HEK293 (cell line): ENCODE data around the gene TBC1D17.

Experiments used
- BCL11A ChIP-seq: fragments of 450-650 bp; formaldehyde crosslinking; IDR thresholded peaks from 2 replicates; pipeline ENCODE4 v1.5.1; 2016; ENCODE audit warnings: low read depth, missing biosample characterization, missing genetic modification characterization
- KLF10 ChIP-seq: fragments of 450-650 bp; IDR thresholded peaks from 2 replicates; pipeline ENCODE4 v1.5.1; 2018; ENCODE audit warnings: missing biosample characterization, mild to moderate bottlenecking, missing genetic modification characterization
- KLF17 ChIP-seq: fragments of 450-650 bp; formaldehyde crosslinking; IDR thresholded peaks from 2 replicates; pipeline ENCODE4 v1.5.1; 2016; ENCODE audit warnings: missing biosample characterization, missing genetic modification characterization
- OSR2 ChIP-seq: fragments of 450-650 bp; formaldehyde crosslinking; IDR thresholded peaks from 2 replicates; pipeline ENCODE4 v1.5.1; 2016; ENCODE audit warnings: missing biosample characterization, missing genetic modification characterization
- TSHZ1 ChIP-seq: fragments of 450-650 bp; formaldehyde crosslinking; IDR thresholded peaks from 2 replicates; pipeline ENCODE4 v1.5.1; 2016; ENCODE audit warnings: missing biosample characterization, missing genetic modification characterization, borderline replicate concordance
- ZBTB11 ChIP-seq: fragments of 450-650 bp; formaldehyde crosslinking; conservative IDR thresholded peaks from 2 replicates; pipeline ENCODE4 v1.5.1; 2016; ENCODE audit warnings: low read depth, missing biosample characterization, missing genetic modification characterization
- ZBTB7A ChIP-seq: fragments of 450-650 bp; formaldehyde crosslinking; IDR thresholded peaks from 2 replicates; pipeline ENCODE4 v1.5.1; 2016; ENCODE audit warnings: low read depth, missing biosample characterization, missing genetic modification characterization
- ZFHX2 ChIP-seq: fragments of 450-650 bp; formaldehyde crosslinking; conservative IDR thresholded peaks from 2 replicates; pipeline ENCODE4 v1.5.1; 2016; ENCODE audit warnings: missing biosample characterization, missing genetic modification characterization
- ZNF114 ChIP-seq: fragments of 450-650 bp; formaldehyde crosslinking; IDR thresholded peaks from 2 replicates; pipeline ENCODE4 v1.5.0; 2017; ENCODE audit warnings: missing biosample characterization, missing genetic modification characterization
- ZNF146 ChIP-seq: fragments of 450-650 bp; formaldehyde crosslinking; IDR thresholded peaks from 2 replicates; pipeline ENCODE4 v1.5.1; 2016; ENCODE audit warnings: missing biosample characterization, missing genetic modification characterization
- ZNF148 ChIP-seq: fragments of 450-650 bp; formaldehyde crosslinking; IDR thresholded peaks from 2 replicates; pipeline ENCODE4 v1.5.0; 2017; ENCODE audit warnings: missing biosample characterization, missing genetic modification characterization, borderline replicate concordance
- ZNF202 ChIP-seq: fragments of 450-650 bp; formaldehyde crosslinking; IDR thresholded peaks from 2 replicates; pipeline ENCODE4 v1.5.1; 2016; ENCODE audit warnings: missing biosample characterization, missing genetic modification characterization, borderline replicate concordance
- ZNF223 ChIP-seq: fragments of 450-650 bp; formaldehyde crosslinking; IDR thresholded peaks from 2 replicates; pipeline ENCODE4 v1.5.1; 2016; ENCODE audit warnings: missing biosample characterization, missing genetic modification characterization
- ZNF239 ChIP-seq: fragments of 450-650 bp; formaldehyde crosslinking; IDR thresholded peaks from 2 replicates; pipeline ENCODE4 v1.5.1; 2016; ENCODE audit warnings: missing biosample characterization, missing genetic modification characterization
- ZNF280C ChIP-seq: fragments of 450-650 bp; formaldehyde crosslinking; IDR thresholded peaks from 2 replicates; pipeline ENCODE4 v1.5.1; 2016; ENCODE audit warnings: missing biosample characterization, missing genetic modification characterization
- ZNF292 ChIP-seq: fragments of 450-650 bp; formaldehyde crosslinking; IDR thresholded peaks from 2 replicates; pipeline ENCODE4 v1.5.1; 2016; ENCODE audit warnings: low read depth, missing biosample characterization, missing genetic modification characterization, borderline replicate concordance
- ZNF324 ChIP-seq: fragments of 450-650 bp; formaldehyde crosslinking; IDR thresholded peaks from 2 replicates; pipeline ENCODE4 v1.5.1; 2016; ENCODE audit warnings: missing biosample characterization, missing genetic modification characterization
- ZNF558 ChIP-seq: fragments of 450-650 bp; formaldehyde crosslinking; IDR thresholded peaks from 2 replicates; pipeline ENCODE4 v1.5.1; 2016; ENCODE audit warnings: missing biosample characterization, missing genetic modification characterization
- ZNF560 ChIP-seq: fragments of 450-650 bp; formaldehyde crosslinking; IDR thresholded peaks from 2 replicates; pipeline ENCODE4 v1.5.1; 2017; ENCODE audit warnings: missing biosample characterization, missing genetic modification characterization, borderline replicate concordance
- ZNF610 ChIP-seq: fragments of 450-650 bp; formaldehyde crosslinking; IDR thresholded peaks from 2 replicates; pipeline ENCODE4 v1.5.1; 2016; ENCODE audit warnings: missing biosample characterization, missing genetic modification characterization, borderline replicate concordance
- ZNF658 ChIP-seq: fragments of 450-650 bp; formaldehyde crosslinking; IDR thresholded peaks from 2 replicates; pipeline ENCODE4; 2016; ENCODE audit warnings: missing biosample characterization, missing genetic modification characterization
- ZNF677 ChIP-seq: fragments of 450-650 bp; IDR thresholded peaks from 2 replicates; pipeline ENCODE4 v1.5.0; 2018; ENCODE audit warnings: missing biosample characterization, mild to moderate bottlenecking, missing genetic modification characterization, moderate library complexity
- ZNF704 ChIP-seq: fragments of 450-650 bp; formaldehyde crosslinking; IDR thresholded peaks from 2 replicates; pipeline ENCODE4 v1.5.1; 2016; ENCODE audit warnings: missing biosample characterization, missing genetic modification characterization
- ZNF843 ChIP-seq: fragments of 450-650 bp; formaldehyde crosslinking; IDR thresholded peaks from 2 replicates; pipeline ENCODE4 v1.5.1; 2016; ENCODE audit warnings: missing biosample characterization, missing genetic modification characterization

TBC1D17 gene

GRCh38 chr19:49929611-49930482 is 52.3 kb downstream of the TBC1D17 start (continued):
- no peak for TF ChIP-seq ZBTB7A
- no peak for TF ChIP-seq ZNF292 (tag by site-specific recombination)
- peak; percentile 79; the same call in 1 of the 2 replicates for TF ChIP-seq ZNF658 (tag by site-specific recombination)
- no peak for TF ChIP-seq ZNF704 (tag by site-specific recombination)
- TF ChIP-seq ZNF610 (tag by site-specific recombination): peak; percentile 34
- no peak for TF ChIP-seq ZNF324 (tag by site-specific recombination)
- TF ChIP-seq ZBTB11 (tag by site-specific recombination): peak; percentile 35
- TF ChIP-seq ZNF558 (tag by site-specific recombination): no peak
- no peak for TF ChIP-seq OSR2 (tag by site-specific recombination)
- TF ChIP-seq ZFHX2: peak; percentile 37; the same call in 1 of the 2 replicates
- TF ChIP-seq BCL11A (tag by site-specific recombination): no peak
- TF ChIP-seq ZNF280C (tag by site-specific recombination): no peak
- TF ChIP-seq ZNF223 (tag by site-specific recombination): no peak
- peak; percentile 57; the same call in 1 of the 2 replicates for TF ChIP-seq ZNF239 (tag by site-specific recombination)
- peak; percentile 55 for TF ChIP-seq ZNF843 (tag by site-specific recombination)
- TF ChIP-seq ZNF148 (tag by site-specific recombination): no peak
- TF ChIP-seq TSHZ1 (tag by site-specific recombination): peak; percentile 37; the same call in 1 of the 2 replicates
- TF ChIP-seq ZNF202 (tag by site-specific recombination): no peak
- no peak for TF ChIP-seq ZNF560 (tag by site-specific recombination)
- TF ChIP-seq ZNF114 (tag by site-specific recombination): no peak
- no peak for TF ChIP-seq KLF10 (tag by site-specific recombination)
- peak; percentile 14; the same call in 1 of the 2 replicates for TF ChIP-seq KLF17 (tag by site-specific recombination)
- no peak for TF ChIP-seq ZNF677 (tag by site-specific recombination)
- no peak for TF ChIP-seq ZNF146 (tag by site-specific recombination)
